Neural progenitor cell (in vitro differentiated cells): Measurements from ENCODE around the gene TBX21. TPM values are rescaled to one million over a fixed set of nuclear protein-coding genes. Genes with fewer than 3 reads are reported as not detected.
A peak's percentile ranks its signal among the peaks of the same experiment; 100 is the strongest.

ENCODE experiments used
- DNase-seq: peaks from one replicate; pipeline ENCODE4 v3.0.0-alpha.2; 2016; ENCODE audit warnings: low spot score
- H2AFZ ChIP-seq: fragments of 200-600 bp; sonication (generic); replicated peaks from 2 replicates; pipeline ENCODE4 v1.6.1; 2016; ENCODE audit warnings: antibody characterized with exemption
- H3F3A ChIP-seq: fragments of 200-600 bp; sonication (generic); 2 replicates; pipeline ENCODE4 v1.6.1; 2016; ENCODE audit warnings: antibody characterized with exemption, low read depth
- H3K27ac ChIP-seq: fragments of 200-600 bp; sonication (generic); 2 replicates; pipeline ENCODE4 v1.5.1; 2016; ENCODE audit warnings: mild to moderate bottlenecking
- H3K27me3 ChIP-seq: fragments of 200-600 bp; sonication (generic); 2 replicates; pipeline ENCODE4 v1.6.1; 2016; ENCODE audit warnings: mild to moderate bottlenecking, moderate library complexity
- H3K36me3 ChIP-seq: fragments of 200-600 bp; sonication (generic); 2 replicates; pipeline ENCODE4 v1.5.1; 2016
- H3K4me1 ChIP-seq: fragments of 200-600 bp; sonication (generic); 2 replicates; pipeline ENCODE4 v1.6.1; 2016; ENCODE audit warnings: mixed run types
- H3K4me2 ChIP-seq: fragments of 200-600 bp; sonication (generic); 2 replicates; pipeline ENCODE4 v1.6.1; 2016
- H3K4me3 ChIP-seq: fragments of 200-600 bp; sonication (generic); 2 replicates; pipeline ENCODE4 v1.5.1; 2016
- H3K79me2 ChIP-seq: fragments of 200-600 bp; sonication (generic); 2 replicates; pipeline ENCODE4 v1.6.1; 2016; ENCODE audit warnings: low read depth
- H3K9ac ChIP-seq: fragments of 200-600 bp; sonication (generic); 2 replicates; pipeline ENCODE4 v1.6.1; 2016
- H3K9me3 ChIP-seq: fragments of 200-600 bp; sonication (generic); 2 replicates; pipeline ENCODE4 v1.5.1; 2016; ENCODE audit warnings: low read depth
- H4K20me1 ChIP-seq: fragments of 200-600 bp; sonication (generic); 2 replicates; pipeline ENCODE4 v1.6.1; 2016; ENCODE audit warnings: low read depth
- H3K27ac Mint-ChIP-seq: 3 replicates; pipeline ENCODE4 v1.8.0; 2021; ENCODE audit warnings: mixed read lengths
- H3K27me3 Mint-ChIP-seq: 2 replicates; pipeline ENCODE4 v1.8.0; 2022; ENCODE audit warnings: low read depth, mild to moderate bottlenecking, inconsistent platforms, moderate library complexity, mixed read lengths; ENCODE audit not compliant: insufficient read depth
- H3K36me3 Mint-ChIP-seq: 3 replicates; pipeline ENCODE4 v1.8.0; 2021; ENCODE audit warnings: mixed read lengths
- H3K4me1 Mint-ChIP-seq: 3 replicates; pipeline ENCODE4 v1.8.0; 2021; ENCODE audit warnings: mixed read lengths
- H3K4me3 Mint-ChIP-seq: 3 replicates; pipeline ENCODE4 v1.8.0; 2021; ENCODE audit warnings: mild to moderate bottlenecking, moderate library complexity, mixed read lengths
- H3K9me3 Mint-ChIP-seq: 3 replicates; pipeline ENCODE4 v1.8.0; 2020; ENCODE audit warnings: mixed read lengths
- EZH2 ChIP-seq: fragments of 200-600 bp; sonication (generic); IDR thresholded peaks from 2 replicates; pipeline ENCODE4 v1.6.1; 2017; ENCODE audit warnings: antibody characterized with exemption, mild to moderate bottlenecking, moderate library complexity
- EZH2phosphoT487 ChIP-seq: fragments of 200-600 bp; sonication (generic); IDR thresholded peaks from 2 replicates; pipeline ENCODE4 v1.6.1; 2017; ENCODE audit warnings: antibody characterized with exemption
- total RNA-seq: library from RNA; depleted of rRNA; stranded (reverse); fragments of >200 nt; gene quantifications from 2 replicates; pipeline ENCODE4 v1.2.3, GENCODE V29; 2015; ENCODE audit warnings: low replicate concordance
- TF ChIP-seq, protein P1 (sequence below): fragments of 200-600 bp; sonication (generic); IDR thresholded peaks from 2 replicates; pipeline ENCODE4 v1.5.1; 2017; ENCODE audit warnings: antibody characterized with exemption, mild to moderate bottlenecking

TBX21 gene
- total RNA-seq, 1 donor from 2014 or later: not detected

DNA sequence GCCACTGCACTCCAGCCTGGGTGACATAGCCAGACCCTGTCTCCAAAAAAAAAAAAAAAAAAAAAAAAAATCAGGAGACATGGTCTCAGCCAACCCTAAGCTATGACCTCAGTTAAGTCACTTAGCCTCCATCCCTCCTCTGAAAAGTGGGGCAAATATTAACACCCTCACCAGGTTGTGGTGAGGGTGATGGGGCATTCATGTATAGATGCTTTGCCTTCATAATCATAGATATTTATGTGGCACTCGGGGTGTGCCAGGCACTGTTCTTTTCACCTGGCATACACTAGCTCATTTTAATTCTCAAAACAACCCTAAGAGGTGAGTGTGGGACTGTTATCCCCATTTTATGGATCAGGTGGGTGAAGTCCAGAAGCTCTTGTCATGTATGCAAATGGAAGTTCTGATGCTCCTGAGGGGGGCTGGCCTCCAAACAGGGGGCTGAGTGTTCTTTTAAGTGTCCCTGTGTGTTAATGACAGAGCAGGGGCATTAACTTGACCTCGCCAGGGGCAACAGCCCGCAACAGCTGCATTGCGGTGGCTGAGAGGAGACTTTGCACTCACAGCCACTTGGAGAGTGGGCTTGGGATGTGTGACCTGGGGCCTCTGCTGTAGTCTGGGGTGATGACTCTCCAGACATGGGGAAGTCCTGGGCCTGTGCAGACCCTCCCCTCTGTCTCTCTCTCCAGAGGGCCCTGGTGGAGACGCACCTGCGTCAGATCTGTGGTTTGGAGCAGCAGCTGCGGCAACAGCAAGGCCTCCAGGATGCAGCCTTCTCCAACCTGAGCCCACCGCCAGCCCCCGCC, 34.9 kb upstream of the TBX21 start:
- H3K27ac Mint-ChIP-seq: no peak overlapping the region
- H3K27ac ChIP-seq: no peak overlapping the region

DNA sequence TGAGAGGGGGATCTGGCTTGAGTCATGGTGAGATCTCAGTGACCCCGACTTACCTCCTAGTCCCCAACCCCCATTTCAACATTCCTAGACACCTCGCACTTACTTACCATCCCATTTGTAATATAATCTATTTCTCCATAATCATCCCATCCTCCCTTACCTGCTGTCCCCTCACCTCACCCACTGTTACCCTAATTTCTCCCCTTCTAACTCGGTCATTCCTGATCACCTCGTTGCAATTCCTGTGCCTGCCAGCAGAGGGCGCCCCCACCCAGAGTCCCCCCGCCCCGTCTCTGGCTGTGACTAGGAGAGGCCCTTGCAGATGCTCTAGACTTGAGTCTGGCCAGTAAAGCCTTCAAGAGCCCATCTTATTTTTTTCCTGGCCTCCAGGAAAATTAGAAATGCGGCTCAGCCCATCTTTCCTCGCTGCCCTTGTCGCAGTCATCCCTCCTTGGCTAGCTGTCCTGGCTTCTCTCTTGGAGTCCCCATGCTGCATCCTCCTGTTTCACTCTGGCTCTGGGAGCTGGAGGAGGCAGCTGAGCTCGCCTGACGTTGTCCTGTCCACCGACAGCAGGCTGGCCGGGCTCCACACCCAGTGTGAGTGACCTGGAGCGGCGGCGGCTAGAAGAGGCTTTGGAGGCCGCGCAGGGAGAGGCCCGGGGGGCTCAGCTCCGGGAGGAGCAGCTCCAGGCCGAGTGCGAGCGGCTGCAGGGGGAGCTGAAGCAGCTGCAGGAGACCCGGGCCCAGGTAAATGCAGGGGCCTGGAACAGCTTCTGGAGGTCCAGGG, 34.1 kb upstream of the TBX21 start:
- no peak overlapping the region for H3K9ac ChIP-seq

More for the DNA sequence above, 34.9 kb upstream of the TBX21 start:
- no peaks in the 10 kb centered on the region for H3K36me3 Mint-ChIP-seq
- no peak for DNase-seq
- H3K27me3 Mint-ChIP-seq: peaks cover 11% of the 10 kb centered on the region
- Histone ChIP-seq H3K27me3 (no peaks in the 10 kb centered on the region), H3K79me2 (no peaks in the 10 kb centered on the region), H4K20me1 (peaks cover 24% of the 10 kb centered on the region), H3F3A (peaks cover 6% of the 10 kb centered on the region), H3K36me3 (no peaks in the 10 kb centered on the region), H3K4me3 (no peak overlapping the region), H3K4me2 (no peak overlapping the region), H3K9me3 (no peaks in the 10 kb centered on the region), H2AFZ (no peak overlapping the region), H3K9ac (no peak overlapping the region), H3K4me1 (peaks cover 25% of the 10 kb centered on the region)
- TF ChIP-seq EZH2phosphoT487 (no peak), EZH2 (no peak)
- H3K9me3 Mint-ChIP-seq: no peaks in the 10 kb centered on the region
- H3K4me3 Mint-ChIP-seq: peak overlapping the region; percentile 15
- H3K4me1 Mint-ChIP-seq: peaks cover 30% of the 10 kb centered on the region

DNA sequence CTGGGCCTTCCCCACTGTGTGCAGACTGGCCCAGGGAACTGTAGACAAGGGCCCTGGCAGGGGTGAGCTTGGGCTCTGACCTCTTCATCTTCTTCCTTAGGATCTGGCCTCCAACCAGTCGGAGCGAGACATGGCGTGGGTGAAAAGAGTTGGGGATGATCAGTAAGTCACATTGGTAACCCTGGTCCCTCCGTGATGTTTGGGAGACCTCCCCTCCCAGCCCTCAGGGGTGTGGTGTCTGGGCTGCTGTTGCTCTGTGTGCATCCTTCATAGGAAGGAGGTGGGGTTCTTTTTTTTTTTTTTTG, 33.5 kb upstream of the TBX21 start:
- no peak overlapping the region for H3K4me3 Mint-ChIP-seq
- no peaks in the 10 kb centered on the region for H3K9me3 ChIP-seq
- H3K4me1 ChIP-seq: peaks cover 21% of the 10 kb centered on the region
- H3K27ac Mint-ChIP-seq: no peak overlapping the region
- H3K27ac ChIP-seq: no peak overlapping the region
- no peaks in the 10 kb centered on the region for H3K36me3 Mint-ChIP-seq
- H3K4me3 ChIP-seq: no peak overlapping the region
- H3K9me3 Mint-ChIP-seq: no peaks in the 10 kb centered on the region
- no peak overlapping the region for H3K9ac ChIP-seq
- no peak overlapping the region for H3K4me2 ChIP-seq
- H3F3A ChIP-seq: no peaks in the 10 kb centered on the region
- H3K4me1 Mint-ChIP-seq: peaks cover 28% of the 10 kb centered on the region
- H3K79me2 ChIP-seq: no peaks in the 10 kb centered on the region
- peaks cover 11% of the 10 kb centered on the region for H3K27me3 Mint-ChIP-seq
- no peak for DNase-seq
- no peaks in the 10 kb centered on the region for H3K27me3 ChIP-seq
- no peak overlapping the region for H2AFZ ChIP-seq
- no peaks in the 10 kb centered on the region for H3K36me3 ChIP-seq
- peaks cover 24% of the 10 kb centered on the region for H4K20me1 ChIP-seq
- no peak for TF ChIP-seq EZH2
- TF ChIP-seq EZH2phosphoT487: no peak
- TF ChIP-seq, protein P1, sequence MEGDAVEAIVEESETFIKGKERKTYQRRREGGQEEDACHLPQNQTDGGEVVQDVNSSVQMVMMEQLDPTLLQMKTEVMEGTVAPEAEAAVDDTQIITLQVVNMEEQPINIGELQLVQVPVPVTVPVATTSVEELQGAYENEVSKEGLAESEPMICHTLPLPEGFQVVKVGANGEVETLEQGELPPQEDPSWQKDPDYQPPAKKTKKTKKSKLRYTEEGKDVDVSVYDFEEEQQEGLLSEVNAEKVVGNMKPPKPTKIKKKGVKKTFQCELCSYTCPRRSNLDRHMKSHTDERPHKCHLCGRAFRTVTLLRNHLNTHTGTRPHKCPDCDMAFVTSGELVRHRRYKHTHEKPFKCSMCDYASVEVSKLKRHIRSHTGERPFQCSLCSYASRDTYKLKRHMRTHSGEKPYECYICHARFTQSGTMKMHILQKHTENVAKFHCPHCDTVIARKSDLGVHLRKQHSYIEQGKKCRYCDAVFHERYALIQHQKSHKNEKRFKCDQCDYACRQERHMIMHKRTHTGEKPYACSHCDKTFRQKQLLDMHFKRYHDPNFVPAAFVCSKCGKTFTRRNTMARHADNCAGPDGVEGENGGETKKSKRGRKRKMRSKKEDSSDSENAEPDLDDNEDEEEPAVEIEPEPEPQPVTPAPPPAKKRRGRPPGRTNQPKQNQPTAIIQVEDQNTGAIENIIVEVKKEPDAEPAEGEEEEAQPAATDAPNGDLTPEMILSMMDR: no peak

More for the DNA sequence above, 34.1 kb upstream of the TBX21 start:
- Mint-ChIP-seq H3K36me3 (no peaks in the 10 kb centered on the region), H3K4me3 (no peak overlapping the region), H3K27ac (no peak overlapping the region), H3K9me3 (no peaks in the 10 kb centered on the region), H3K4me1 (peaks cover 28% of the 10 kb centered on the region), H3K27me3 (peaks cover 11% of the 10 kb centered on the region)
- H3K9me3 ChIP-seq: no peaks in the 10 kb centered on the region
- H3K4me3 ChIP-seq: no peak overlapping the region
- H2AFZ ChIP-seq: no peak overlapping the region
- no peaks in the 10 kb centered on the region for H3K36me3 ChIP-seq
- H3K27ac ChIP-seq: no peak overlapping the region
- H4K20me1 ChIP-seq: peaks cover 24% of the 10 kb centered on the region
- no peaks in the 10 kb centered on the region for H3K27me3 ChIP-seq
- H3K79me2 ChIP-seq: no peaks in the 10 kb centered on the region
- peak; percentile 75 for DNase-seq
- no peaks in the 10 kb centered on the region for H3F3A ChIP-seq
- TF ChIP-seq, protein P1: peak; percentile 99
- TF ChIP-seq EZH2phosphoT487 (no peak), EZH2 (no peak)
- H3K4me1 ChIP-seq: peaks cover 21% of the 10 kb centered on the region
- H3K4me2 ChIP-seq: no peak overlapping the region
